CD14-positive monocyte (primary cell): ENCODE measurements around the gene CARMIL1. TPM values are rescaled to one million over a fixed set of nuclear protein-coding genes. Genes with fewer than 3 reads are reported as not detected.

Experiments used
- DNase-seq, 3 donors: peaks; one replicate each; pipeline ENCODE4 v3.0.0-alpha.2; 2011 to 2022
- H2AFZ ChIP-seq: 2 replicates; pipeline ENCODE4 v1.6.0; 2012; ENCODE audit warnings: mild to moderate bottlenecking, low read depth, low read length, inconsistent platforms; ENCODE audit not compliant: insufficient read depth, poor library complexity, severe bottlenecking
- H3K27ac ChIP-seq, 2 donors: 1 replicate in 1 of 2; 2 replicates in 1 of 2; pipeline ENCODE4 v1.5.1; 2012 to 2013; ENCODE audit warnings: low read length in 2 of 2, control low read depth in 1 of 2, inconsistent platforms in 1 of 2, low read depth in 1 of 2, mild to moderate bottlenecking in 1 of 2
- H3K27me3 ChIP-seq, 2 donors: one replicate each; pipeline versions ENCODE4 v1.6.0 to v1.6.1; 2011 to 2013; ENCODE audit warnings: low read length in 2 of 2; ENCODE audit not compliant: control insufficient read depth in 2 of 2, insufficient read depth in 2 of 2
- H3K36me3 ChIP-seq, 2 donors: replicated peaks in 1 of 2; 1 replicate in 1 of 2; 2 replicates in 1 of 2; pipeline versions ENCODE4 v1.5.1 to v1.6.1; 2012 to 2013; ENCODE audit warnings: low read length in 2 of 2, control low read depth in 1 of 2, inconsistent platforms in 1 of 2, mild to moderate bottlenecking in 1 of 2; ENCODE audit not compliant: insufficient read depth in 2 of 2, control insufficient read depth in 1 of 2
- H3K4me1 ChIP-seq, 2 donors: 1 replicate in 1 of 2; 2 replicates in 1 of 2; pipeline versions ENCODE4 v1.5.1 to v1.6.1; 2012 to 2013; ENCODE audit warnings: low read length in 2 of 2, control low read depth in 1 of 2, inconsistent platforms in 1 of 2, mild to moderate bottlenecking in 1 of 2, moderate library complexity in 1 of 2; ENCODE audit not compliant: insufficient read depth in 2 of 2, control insufficient read depth in 1 of 2
- H3K4me2 ChIP-seq: replicated peaks from 2 replicates; pipeline ENCODE3; 2012; ENCODE audit warnings: low read length, moderate library complexity, mild to moderate bottlenecking; ENCODE audit not compliant: poor library complexity, severe bottlenecking; ENCODE audit errors: extremely low read depth
- H3K4me3 ChIP-seq, 3 experiments: fragments of 200-600 bp in 1 of 3; sonication (generic) in 1 of 3; replicated peaks in 1 of 3; 1 replicate in 2 of 3; 2 replicates in 1 of 3; pipeline ENCODE4 v1.5.1; 2011 to 2013; ENCODE audit warnings: low read length in 3 of 3, mild to moderate bottlenecking in 3 of 3, control low read depth in 2 of 3, low read depth in 2 of 3, inconsistent platforms in 1 of 3, moderate library complexity in 1 of 3
- H3K79me2 ChIP-seq: 2 replicates; pipeline ENCODE4 v1.6.0; 2012; ENCODE audit warnings: mild to moderate bottlenecking, control low read depth, inconsistent platforms, low read length, moderate library complexity; ENCODE audit not compliant: insufficient read depth
- H3K9ac ChIP-seq: 2 replicates; pipeline ENCODE4 v1.6.0; 2017; ENCODE audit warnings: low read length, mild to moderate bottlenecking; ENCODE audit not compliant: insufficient read depth, poor library complexity, severe bottlenecking
- H3K9me3 ChIP-seq, 2 donors: replicated peaks in 1 of 2; 1 replicate in 1 of 2; 2 replicates in 1 of 2; pipeline versions ENCODE4 v1.5.1 to v1.6.1; 2012 to 2013; ENCODE audit warnings: low read length in 2 of 2, control low read depth in 1 of 2; ENCODE audit not compliant: control insufficient read depth in 1 of 2, insufficient read depth in 1 of 2
- H4K20me1 ChIP-seq: 2 replicates; pipeline ENCODE4 v1.6.0; 2012; ENCODE audit warnings: mild to moderate bottlenecking, low read length, control low read depth, moderate library complexity; ENCODE audit not compliant: insufficient read depth
- H3K27ac Mint-ChIP-seq, 7 donors: one replicate each; pipeline ENCODE4 v1.8.0; 2020; ENCODE audit warnings: mild to moderate bottlenecking in 7 of 7, mixed read lengths in 7 of 7, moderate library complexity in 6 of 7, inconsistent platforms in 2 of 7
- H3K27me3 Mint-ChIP-seq, 3 donors: one replicate each; pipeline ENCODE4 v1.8.0; 2021 to 2022; ENCODE audit warnings: low read depth in 3 of 3, mild to moderate bottlenecking in 3 of 3, mixed read lengths in 3 of 3, moderate library complexity in 3 of 3, inconsistent platforms in 1 of 3
- H3K36me3 Mint-ChIP-seq, 2 donors: one replicate each; pipeline ENCODE4 v1.8.0; 2020; ENCODE audit warnings: mixed read lengths in 2 of 2, inconsistent platforms in 1 of 2, mild to moderate bottlenecking in 1 of 2
- H3K4me1 Mint-ChIP-seq: one replicate; pipeline ENCODE4 v1.8.0; 2020; ENCODE audit warnings: mild to moderate bottlenecking, mixed read lengths
- H3K4me3 Mint-ChIP-seq, 2 donors: one replicate each; pipeline ENCODE4 v1.8.0; 2020; ENCODE audit warnings: mild to moderate bottlenecking in 2 of 2, mixed read lengths in 2 of 2, moderate library complexity in 1 of 2
- H3K9me3 Mint-ChIP-seq, 7 donors: one replicate each; pipeline ENCODE4 v1.8.0; 2020 to 2022; ENCODE audit warnings: mixed read lengths in 7 of 7, mild to moderate bottlenecking in 6 of 7, moderate library complexity in 6 of 7, inconsistent platforms in 2 of 7
- CTCF ChIP-seq: fragments of 200-600 bp; IDR thresholded peaks from one replicate; pipeline ENCODE4 v1.8.0; 2022; ENCODE audit warnings: antibody characterized with exemption, mild to moderate bottlenecking
- WGBS: methylation state at CpG from one replicate; pipeline ENCODE4 v1.1.5; 2013; ENCODE audit warnings: missing lambda C conversion rate; ENCODE audit not compliant: insufficient coverage; 5-methylcytosine and 5-hydroxymethylcytosine counted together
- intact Hi-C, 2 donors: fragments of 100-400 bp; cut with micrococcal nuclease; formaldehyde crosslinking; loops; one replicate each; pipeline versions ENCODE4 v1.15.0 to v1.15.1; 2023
- polyA plus RNA-seq, 3 donors: library from polyadenylated mRNA; depleted of rRNA in 1 of 3; unstranded in 2 of 3; stranded (reverse) in 1 of 3; fragments of 300-500 nt in 2 of 3; fragments of >200 nt in 1 of 3; fragmentation: Illumina TruSeq in 2 of 3; gene quantifications; 1 replicate in 2 of 3; 2 replicates in 1 of 3; pipeline ENCODE4 v1.2.3, GENCODE V29; 2012 to 2021

The CARMIL1 gene
- polyA plus RNA-seq, 3 donors: 0.30 to 0.49 (median 0.41) TPM

- Histone ChIP-seq H3K4me2 (no peak overlapping the region), H3K36me3 (no peaks in the 10 kb centered on the region), H3K9ac (no peak overlapping the region), H3K79me2 (no peaks in the 10 kb centered on the region), H4K20me1 (no peaks in the 10 kb centered on the region), H3K4me3 (no peak overlapping the region), H3K27me3 (no peaks in the 10 kb centered on the region), H2AFZ (no peak overlapping the region), H3K9me3 (no peaks in the 10 kb centered on the region), H3K4me1 (no peaks in the 10 kb centered on the region), H3K27ac (no peak overlapping the region)
- 100% methylated on average over 1 of the region's 2 CpGs for WGBS
- Mint-ChIP-seq H3K36me3 (no peaks in the 10 kb centered on the region), H3K4me1 (peaks cover 2% of the 10 kb centered on the region), H3K4me3 (no peak overlapping the region), H3K27ac (no peak overlapping the region), H3K27me3 (no peaks in the 10 kb centered on the region), H3K9me3 (no peaks in the 10 kb centered on the region)
- DNase-seq: no peak
- intact Hi-C loops: no loop called here
- TF ChIP-seq CTCF: no peak
These were observed 297.7 kb downstream of the CARMIL1 start for GRCh38 chr6:25576919-25577318.

GRCh38 chr6:25578538-25578937, 299.4 kb downstream of the CARMIL1 start:
- no peak overlapping the region for H3K4me3 Mint-ChIP-seq
- Histone ChIP-seq H2AFZ (no peak overlapping the region), H3K36me3 (no peaks in the 10 kb centered on the region), H3K27ac (no peak overlapping the region), H4K20me1 (no peaks in the 10 kb centered on the region), H3K9me3 (no peaks in the 10 kb centered on the region), H3K27me3 (no peaks in the 10 kb centered on the region), H3K9ac (no peak overlapping the region), H3K4me2 (no peak overlapping the region), H3K4me3 (no peak overlapping the region), H3K4me1 (no peaks in the 10 kb centered on the region), H3K79me2 (no peaks in the 10 kb centered on the region)
- intact Hi-C loops: no loop called here
- no peaks in the 10 kb centered on the region for H3K36me3 Mint-ChIP-seq
- TF ChIP-seq CTCF: no peak
- no peak overlapping the region for H3K27ac Mint-ChIP-seq
- peaks cover 2% of the 10 kb centered on the region for H3K4me1 Mint-ChIP-seq
- H3K27me3 Mint-ChIP-seq: no peaks in the 10 kb centered on the region
- H3K9me3 Mint-ChIP-seq: no peaks in the 10 kb centered on the region
- DNase-seq: no peak
